Panc1 (cell line): Measurements from ENCODE around the gene PLB1.

Experiments used
- CTCF ChIP-seq: fragments of 450-650 bp; IDR thresholded peaks from 2 replicates; pipeline ENCODE4 v1.5.1; 2017; ENCODE audit warnings: mild to moderate bottlenecking
- REST ChIP-seq, 2 experiments: IDR thresholded peaks; 2 replicates each; pipeline ENCODE4 v1.6.1; 2011 to 2012; ENCODE audit warnings: low read depth in 2 of 2, control low read depth in 1 of 2, low read length in 1 of 2, mild to moderate bottlenecking in 1 of 2, moderate library complexity in 1 of 2; ENCODE audit not compliant: insufficient read depth in 1 of 2

GRCh38 chr2:28606986-28607441 lies 111.2 kb downstream of the PLB1 start:
- TF ChIP-seq CTCF (no peak), REST (IDR thresholded peaks at IDR 0.05; ENCODE audit: insufficient read depth in 1 of 2, low read depth in 2 of 2, low read length in 1 of 2) (no peak)
